ENCODE data around the gene MAN2B2.

Gene MAN2B2

GRCh38 chr4:6562931-6563901, 11.8 kb upstream of the MAN2B2 start:
- DNase-seq (ENCODE audit: insufficient read length, low spot score) (no peak), FAIRE-seq (no peak)
- TF ChIP-seq TAF1 (IDR thresholded peaks at IDR 0.05; ENCODE audit: low read depth, low read length): no peak
- TF ChIP-seq POLR2A (IDR thresholded peaks at IDR 0.05; ENCODE audit: low read depth, low read length): no peak
- TF ChIP-seq POU2F2 (IDR thresholded peaks at IDR 0.05; ENCODE audit: low read depth, low read length): no peak
- TF ChIP-seq SPI1 (IDR thresholded peaks at IDR 0.05; ENCODE audit: low read depth, low read length): no peak

- TF ChIP-seq PAX5 (IDR thresholded peaks at IDR 0.05; ENCODE audit: insufficient read depth, low read length, severe bottlenecking): no peak
- TF ChIP-seq TAF1 (IDR thresholded peaks at IDR 0.05; ENCODE audit: low read depth, low read length): no peak
- TF ChIP-seq SPI1 (IDR thresholded peaks at IDR 0.05; ENCODE audit: low read depth, low read length): no peak
- no peak for TF ChIP-seq POU2F2 (IDR thresholded peaks at IDR 0.05; ENCODE audit: low read depth, low read length)
- TF ChIP-seq POLR2AphosphoS5 (IDR thresholded peaks at IDR 0.05; ENCODE audit: low read depth, low read length): no peak
- no peak for TF ChIP-seq POLR2A (IDR thresholded peaks at IDR 0.05; ENCODE audit: low read depth, low read length)
- no peak for FAIRE-seq
- no peak for DNase-seq (ENCODE audit: insufficient read length, low spot score)
Measured at GRCh38 chr4:6563935-6564645, 10.9 kb upstream of the MAN2B2 start.

GRCh38 chr4:6565691-6566390, 9.1 kb upstream of the MAN2B2 start:
- no peak for FAIRE-seq
- no peak for DNase-seq (ENCODE audit: insufficient read length, low spot score)
- TF ChIP-seq SPI1 (IDR thresholded peaks at IDR 0.05; ENCODE audit: low read depth, low read length) (no peak), PAX5 (IDR thresholded peaks at IDR 0.05; ENCODE audit: insufficient read depth, low read length, severe bottlenecking) (no peak), POU2F2 (IDR thresholded peaks at IDR 0.05; ENCODE audit: low read depth, low read length) (no peak), POLR2AphosphoS5 (IDR thresholded peaks at IDR 0.05; ENCODE audit: low read depth, low read length) (no peak), POLR2A (IDR thresholded peaks at IDR 0.05; ENCODE audit: low read depth, low read length) (no peak), TAF1 (IDR thresholded peaks at IDR 0.05; ENCODE audit: low read depth, low read length) (no peak)

DNA sequence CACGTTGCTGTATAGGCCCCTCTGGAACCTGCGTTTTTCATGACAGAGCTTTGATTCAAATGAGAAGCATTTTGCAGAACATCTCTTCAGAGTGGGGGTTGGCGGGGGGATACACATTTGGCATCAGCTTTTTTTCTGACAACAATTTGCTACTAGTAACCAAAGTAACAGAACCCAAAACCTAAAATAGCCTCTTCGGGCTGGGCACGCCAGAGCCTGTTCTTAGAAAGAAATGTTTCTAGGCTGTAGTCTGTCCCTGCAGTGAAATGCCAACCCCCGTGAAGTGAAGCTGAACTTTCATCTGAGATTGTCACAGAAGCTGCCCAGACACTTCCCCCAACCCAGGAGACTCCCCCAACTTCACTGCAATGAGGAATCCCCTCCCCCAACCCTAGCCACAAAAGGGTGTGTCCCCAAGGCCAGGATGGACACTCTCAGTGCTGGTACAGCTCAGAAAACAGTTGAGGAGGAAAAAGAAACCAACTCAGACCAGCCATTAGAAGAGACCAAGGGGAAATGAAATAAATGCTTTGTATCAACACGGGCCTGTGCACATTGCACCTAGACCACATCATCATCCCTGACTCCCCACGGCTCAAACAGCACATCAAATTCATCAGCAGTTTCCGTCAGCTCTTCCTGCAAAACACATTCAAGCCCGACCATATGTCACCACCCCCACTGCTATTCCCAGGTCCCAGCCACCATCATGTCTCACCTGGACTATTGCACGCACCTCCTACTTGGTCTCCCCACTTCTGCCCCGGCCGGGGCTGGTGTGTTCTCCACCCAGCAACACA, 8.4 kb upstream of the MAN2B2 start:
- DNase-seq (ENCODE audit: insufficient read length, low spot score): no peak
- TF ChIP-seq POLR2AphosphoS5 (IDR thresholded peaks at IDR 0.05; ENCODE audit: low read depth, low read length) (no peak), SPI1 (IDR thresholded peaks at IDR 0.05; ENCODE audit: low read depth, low read length) (no peak), POU2F2 (IDR thresholded peaks at IDR 0.05; ENCODE audit: low read depth, low read length) (no peak), PAX5 (IDR thresholded peaks at IDR 0.05; ENCODE audit: insufficient read depth, low read length, severe bottlenecking) (no peak), TAF1 (IDR thresholded peaks at IDR 0.05; ENCODE audit: low read depth, low read length) (no peak), POLR2A (IDR thresholded peaks at IDR 0.05; ENCODE audit: low read depth, low read length) (no peak)
- FAIRE-seq: no peak

DNA sequence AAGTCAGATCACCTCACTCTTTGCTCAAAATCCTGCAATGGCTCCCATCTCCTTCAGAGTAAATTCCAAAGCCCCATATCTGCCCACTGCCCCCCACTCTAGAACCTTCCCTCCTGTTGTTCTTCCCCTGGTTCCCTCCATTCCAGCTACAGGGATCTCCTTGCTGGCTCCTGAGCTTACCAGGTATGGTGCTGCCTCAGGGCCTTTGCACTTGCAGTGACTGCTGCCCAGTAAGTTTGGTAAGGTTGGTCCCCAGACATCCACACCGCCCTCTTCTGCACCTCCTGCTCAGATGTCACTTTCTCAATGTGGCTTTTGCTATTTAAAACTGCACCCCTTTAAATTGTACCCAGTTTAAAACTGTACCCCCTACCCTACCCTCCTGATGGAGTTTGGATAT, 7.8 kb upstream of the MAN2B2 start:
- no peak for TF ChIP-seq SPI1 (IDR thresholded peaks at IDR 0.05; ENCODE audit: low read depth, low read length)
- TF ChIP-seq POLR2A (IDR thresholded peaks at IDR 0.05; ENCODE audit: low read depth, low read length): no peak
- no peak for TF ChIP-seq PAX5 (IDR thresholded peaks at IDR 0.05; ENCODE audit: insufficient read depth, low read length, severe bottlenecking)
- no peak for TF ChIP-seq POLR2AphosphoS5 (IDR thresholded peaks at IDR 0.05; ENCODE audit: low read depth, low read length)
- TF ChIP-seq TAF1 (IDR thresholded peaks at IDR 0.05; ENCODE audit: low read depth, low read length): no peak
- TF ChIP-seq POU2F2 (IDR thresholded peaks at IDR 0.05; ENCODE audit: low read depth, low read length): no peak
- FAIRE-seq (no peak), DNase-seq (ENCODE audit: insufficient read length, low spot score) (no peak)

GRCh38 chr4:6568148-6568547, 6.8 kb upstream of the MAN2B2 start:
- no peak for TF ChIP-seq SPI1 (IDR thresholded peaks at IDR 0.05; ENCODE audit: low read depth, low read length)
- no peak for TF ChIP-seq POU2F2 (IDR thresholded peaks at IDR 0.05; ENCODE audit: low read depth, low read length)
- TF ChIP-seq PAX5 (IDR thresholded peaks at IDR 0.05; ENCODE audit: insufficient read depth, low read length, severe bottlenecking): no peak
- no peak for TF ChIP-seq TAF1 (IDR thresholded peaks at IDR 0.05; ENCODE audit: low read depth, low read length)
- TF ChIP-seq POLR2AphosphoS5 (IDR thresholded peaks at IDR 0.05; ENCODE audit: low read depth, low read length): no peak
- no peak for TF ChIP-seq POLR2A (IDR thresholded peaks at IDR 0.05; ENCODE audit: low read depth, low read length)
- no peak for FAIRE-seq
- DNase-seq (ENCODE audit: insufficient read length, low spot score): no peak

GRCh38 chr4:6568689-6569332, 6.2 kb upstream of the MAN2B2 start:
- DNase-seq (ENCODE audit: insufficient read length, low spot score) (no peak), FAIRE-seq (no peak)
- TF ChIP-seq TAF1 (IDR thresholded peaks at IDR 0.05; ENCODE audit: low read depth, low read length): no peak
- TF ChIP-seq POLR2A (IDR thresholded peaks at IDR 0.05; ENCODE audit: low read depth, low read length): no peak
- TF ChIP-seq POLR2AphosphoS5 (IDR thresholded peaks at IDR 0.05; ENCODE audit: low read depth, low read length): no peak
- no peak for TF ChIP-seq POU2F2 (IDR thresholded peaks at IDR 0.05; ENCODE audit: low read depth, low read length)
- no peak for TF ChIP-seq SPI1 (IDR thresholded peaks at IDR 0.05; ENCODE audit: low read depth, low read length)
- TF ChIP-seq PAX5 (IDR thresholded peaks at IDR 0.05; ENCODE audit: insufficient read depth, low read length, severe bottlenecking): no peak

- DNase-seq (ENCODE audit: insufficient read length, low spot score) (no peak), FAIRE-seq (no peak)
- TF ChIP-seq POLR2AphosphoS5 (IDR thresholded peaks at IDR 0.05; ENCODE audit: low read depth, low read length) (no peak), TAF1 (IDR thresholded peaks at IDR 0.05; ENCODE audit: low read depth, low read length) (no peak), PAX5 (IDR thresholded peaks at IDR 0.05; ENCODE audit: insufficient read depth, low read length, severe bottlenecking) (no peak), POU2F2 (IDR thresholded peaks at IDR 0.05; ENCODE audit: low read depth, low read length) (no peak)
Measured at GRCh38 chr4:6571608-6572007, 3.4 kb upstream of the MAN2B2 start.
